Skeletal muscle tissue (tissue), 4 donors: Measurements from ENCODE around the gene DALRD3. TPM values are rescaled to one million over a fixed set of nuclear protein-coding genes. Genes with fewer than 3 reads are reported as not detected.
A peak's percentile ranks its signal among the peaks of the same experiment; 100 is the strongest.

ENCODE experiments used
- H3K27ac ChIP-seq: one replicate; pipeline ENCODE4 v1.7.0; 2013; ENCODE audit warnings: mild to moderate bottlenecking, low read depth, low read length, inconsistent platforms
- H3K27me3 ChIP-seq, 3 donors: one replicate each; pipeline ENCODE4 v1.7.0; 2013; ENCODE audit warnings: low read length in 3 of 3; ENCODE audit not compliant: control insufficient read depth in 3 of 3, insufficient read depth in 3 of 3
- H3K36me3 ChIP-seq, 3 donors: one replicate each; pipeline ENCODE4 v1.7.0; 2013; ENCODE audit warnings: low read length in 3 of 3; ENCODE audit not compliant: control insufficient read depth in 3 of 3, insufficient read depth in 3 of 3
- H3K4me1 ChIP-seq, 3 donors: one replicate each; pipeline ENCODE4 v1.7.0; 2013; ENCODE audit warnings: low read length in 3 of 3, mild to moderate bottlenecking in 3 of 3; ENCODE audit not compliant: control insufficient read depth in 3 of 3, insufficient read depth in 3 of 3
- H3K4me3 ChIP-seq, 3 donors: one replicate each; pipeline ENCODE4 v1.7.0; 2013; ENCODE audit warnings: low read length in 3 of 3
- H3K9ac ChIP-seq, 3 donors: one replicate each; pipeline ENCODE4 v1.7.0; 2013; ENCODE audit warnings: low read length in 3 of 3, mild to moderate bottlenecking in 3 of 3, moderate library complexity in 2 of 3, low read depth in 1 of 3
- H3K9me3 ChIP-seq, 3 donors: one replicate each; pipeline ENCODE4 v1.7.0; 2013; ENCODE audit warnings: low read length in 3 of 3; ENCODE audit not compliant: control insufficient read depth in 3 of 3
- total RNA-seq: library from RNA; depleted of rRNA; stranded (reverse); fragments of >200 nt; gene quantifications from one replicate; pipeline ENCODE4 v1.2.3, GENCODE V29; 2014
- donor health status: Osteomylitis.

Gene DALRD3
- total RNA-seq, 1 donor from 2014 or later: 27.7 TPM

DNA sequence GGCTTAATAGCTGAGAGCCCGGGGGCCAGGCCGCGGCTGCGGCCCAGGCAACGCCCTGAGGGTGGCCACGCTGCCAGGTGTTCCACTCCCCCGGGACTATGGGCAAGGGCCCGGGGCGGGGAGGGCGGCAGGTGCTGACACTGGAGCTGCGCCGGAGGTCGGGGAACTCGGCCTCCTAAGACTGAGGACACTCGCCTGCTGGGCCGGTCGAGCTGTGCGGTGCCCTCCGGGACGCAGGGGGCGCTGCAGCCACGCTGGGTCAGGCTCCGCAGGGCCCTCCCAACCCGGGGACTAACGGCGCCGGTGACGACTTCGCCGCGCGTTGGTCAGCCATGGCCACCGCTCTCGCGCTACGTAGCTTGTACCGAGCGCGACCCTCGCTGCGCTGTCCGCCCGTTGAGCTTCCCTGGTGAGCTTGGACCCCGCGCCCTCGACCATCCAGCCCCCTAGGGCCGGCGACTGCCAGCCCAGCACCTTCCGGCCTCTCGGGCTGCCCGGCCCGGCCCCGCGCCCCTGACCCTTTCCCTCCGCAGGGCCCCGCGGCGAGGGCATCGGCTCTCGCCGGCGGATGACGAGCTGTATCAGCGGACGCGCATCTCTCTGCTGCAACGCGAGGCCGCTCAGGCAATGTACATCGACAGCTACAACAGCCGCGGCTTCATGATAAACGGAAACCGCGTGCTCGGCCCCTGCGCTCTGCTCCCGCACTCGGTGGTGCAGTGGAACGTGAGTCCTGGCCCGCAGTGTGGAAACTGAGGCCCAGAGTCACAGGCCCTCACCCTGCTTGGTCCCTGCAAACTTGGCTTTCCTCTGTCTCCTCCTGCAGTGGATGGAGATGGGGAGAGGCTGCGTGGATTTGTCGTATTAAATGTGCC, 3.7 kb upstream of the DALRD3 start, which contains the start of gene NDUFAF3:
Gene NDUFAF3 (plus strand): TSS at position 309 of the 875 bp plus-strand sequence. CDS start 24 bp downstream, at position 333.
- Histone ChIP-seq H3K9ac (peak within 1 kb of the TSS; percentile 97 to 99 (median 99)), H3K4me3 (peak within 1 kb of the TSS; percentile 98 to 99 (median 98)), H3K27me3 (no peaks in the 10 kb centered on the region), H3K9me3 (no peaks in the 10 kb centered on the region), H3K36me3 (peaks cover 34 to 46% (median 42%) of the 10 kb centered on the region in 3 donors), H3K27ac (peak within 1 kb of the TSS; percentile 99), H3K4me1 (peaks cover 45 to 77% (median 60%) of the 10 kb centered on the region in 3 donors)

- Histone ChIP-seq H3K4me1 (peaks cover 46 to 70% (median 60%) of the 10 kb centered on the region in 3 donors), H3K27me3 (no peaks in the 10 kb centered on the region), H3K36me3 (peaks cover 36 to 44% (median 38%) of the 10 kb centered on the region in 3 donors), H3K9me3 (no peaks in the 10 kb centered on the region), H3K27ac (peak overlapping the region; percentile 99), H3K4me3 (peak overlapping the region; percentile 98 to 99 (median 98)), H3K9ac (peak overlapping the region; percentile 97 to 99 (median 99))
Measured at GRCh38 chr3:49021213-49021812, 2.9 kb upstream of the DALRD3 start.

DNA sequence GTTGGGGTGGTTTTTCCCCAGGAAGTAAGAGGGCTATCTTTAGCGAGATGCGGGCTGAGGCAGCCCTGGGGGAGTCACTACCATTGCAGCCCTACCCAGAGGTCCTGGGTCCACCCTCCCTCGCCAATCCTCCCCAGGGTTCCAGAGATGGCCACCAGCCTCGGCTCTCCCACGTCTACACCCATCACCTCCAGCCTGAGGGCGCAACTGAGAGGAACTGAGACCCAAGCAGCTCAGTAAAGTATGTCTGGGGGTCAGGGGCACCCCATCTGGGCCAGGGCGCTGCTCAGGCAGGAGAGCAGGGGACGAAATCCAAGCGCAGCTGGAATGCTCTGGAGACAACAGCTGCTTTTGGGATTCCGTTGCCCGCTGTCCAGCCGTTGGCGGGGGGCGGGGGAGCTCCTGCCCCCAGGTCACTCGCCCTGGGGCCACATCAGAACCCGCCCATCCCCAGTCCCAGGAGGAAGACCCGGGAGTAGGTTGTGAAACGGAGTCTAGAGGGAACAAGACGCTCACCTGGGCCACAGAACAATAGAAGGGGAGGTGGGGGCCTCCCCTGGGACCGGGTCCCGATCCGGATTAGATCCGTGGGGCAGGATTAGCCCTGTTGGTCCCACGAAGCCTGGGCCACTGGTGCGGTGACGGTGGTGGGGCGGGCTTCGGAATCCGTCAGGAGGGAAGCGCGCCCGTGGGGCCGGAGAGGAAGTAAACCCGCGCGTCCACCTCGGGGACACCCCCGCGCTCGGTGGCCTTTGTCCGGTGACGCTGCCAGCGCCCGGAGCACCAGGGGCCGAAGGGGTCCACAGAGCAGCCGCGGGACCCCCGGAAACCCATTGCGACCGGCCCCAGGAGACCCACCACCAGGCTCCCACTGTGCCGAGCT, 2.2 kb upstream of the DALRD3 start:
- Histone ChIP-seq H3K9me3 (no peaks in the 10 kb centered on the region), H3K9ac (peak overlapping the region; percentile 86 to 99 (median 99)), H3K36me3 (peaks cover 38 to 45% (median 38%) of the 10 kb centered on the region in 3 donors), H3K4me3 (peak overlapping the region; percentile 81 to 99 (median 98)), H3K27ac (peak overlapping the region; percentile 99), H3K4me1 (peaks cover 45 to 63% (median 54%) of the 10 kb centered on the region in 3 donors), H3K27me3 (no peaks in the 10 kb centered on the region)

- peak overlapping the region; percentile 86 to 99 (median 99) for H3K9ac ChIP-seq
- peaks cover 38 to 45% (median 38%) of the 10 kb centered on the region in 3 donors for H3K36me3 ChIP-seq
- peak overlapping the region; percentile 81 to 99 (median 98) for H3K4me3 ChIP-seq
- no peaks in the 10 kb centered on the region for H3K27me3 ChIP-seq
- H3K9me3 ChIP-seq: no peaks in the 10 kb centered on the region
- H3K27ac ChIP-seq: peak overlapping the region; percentile 99
- peaks cover 40 to 57% (median 49%) of the 10 kb centered on the region in 3 donors for H3K4me1 ChIP-seq
Measured at GRCh38 chr3:49019941-49020329, 1.6 kb upstream of the DALRD3 start.

DNA sequence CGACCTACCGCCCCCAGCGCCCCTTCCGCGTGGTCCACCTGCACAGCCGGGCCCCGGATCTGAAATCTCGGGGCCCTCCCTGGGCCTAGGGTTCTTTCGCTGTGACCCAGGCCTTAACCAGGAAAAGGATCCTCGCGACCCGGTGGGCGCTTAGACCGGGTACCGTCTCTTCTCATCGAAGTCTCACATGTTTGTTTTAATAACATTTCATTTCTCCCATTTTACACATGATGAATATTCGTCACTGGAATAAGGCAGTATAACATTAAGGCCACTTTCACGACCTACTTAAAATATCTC, 277 bp upstream of the DALRD3 start:
- peak overlapping the region; percentile 65 for H3K27ac ChIP-seq
- peak overlapping the region; percentile 81 to 89 (median 87) for H3K4me3 ChIP-seq
- H3K4me1 ChIP-seq: peaks cover 42 to 58% (median 53%) of the 10 kb centered on the region in 3 donors
- H3K9me3 ChIP-seq: no peaks in the 10 kb centered on the region
- peak overlapping the region; percentile 68 to 86 (median 81) for H3K9ac ChIP-seq
- no peaks in the 10 kb centered on the region for H3K27me3 ChIP-seq
- peaks cover 35 to 42% (median 36%) of the 10 kb centered on the region in 3 donors for H3K36me3 ChIP-seq

GRCh38 chr3:49017229-49017970, 980 bp downstream of the DALRD3 start:
- H3K36me3 ChIP-seq: peaks cover 32 to 38% (median 36%) of the 10 kb centered on the region in 3 donors
- no peaks in the 10 kb centered on the region for H3K9me3 ChIP-seq
- peak overlapping the region; percentile 81 to 89 (median 87) for H3K4me3 ChIP-seq
- H3K9ac ChIP-seq: peak overlapping the region; percentile 68 to 86 (median 81)
- no peaks in the 10 kb centered on the region for H3K27me3 ChIP-seq
- H3K4me1 ChIP-seq: peaks cover 44 to 59% (median 53%) of the 10 kb centered on the region in 3 donors
- H3K27ac ChIP-seq: peak overlapping the region; percentile 65

DNA sequence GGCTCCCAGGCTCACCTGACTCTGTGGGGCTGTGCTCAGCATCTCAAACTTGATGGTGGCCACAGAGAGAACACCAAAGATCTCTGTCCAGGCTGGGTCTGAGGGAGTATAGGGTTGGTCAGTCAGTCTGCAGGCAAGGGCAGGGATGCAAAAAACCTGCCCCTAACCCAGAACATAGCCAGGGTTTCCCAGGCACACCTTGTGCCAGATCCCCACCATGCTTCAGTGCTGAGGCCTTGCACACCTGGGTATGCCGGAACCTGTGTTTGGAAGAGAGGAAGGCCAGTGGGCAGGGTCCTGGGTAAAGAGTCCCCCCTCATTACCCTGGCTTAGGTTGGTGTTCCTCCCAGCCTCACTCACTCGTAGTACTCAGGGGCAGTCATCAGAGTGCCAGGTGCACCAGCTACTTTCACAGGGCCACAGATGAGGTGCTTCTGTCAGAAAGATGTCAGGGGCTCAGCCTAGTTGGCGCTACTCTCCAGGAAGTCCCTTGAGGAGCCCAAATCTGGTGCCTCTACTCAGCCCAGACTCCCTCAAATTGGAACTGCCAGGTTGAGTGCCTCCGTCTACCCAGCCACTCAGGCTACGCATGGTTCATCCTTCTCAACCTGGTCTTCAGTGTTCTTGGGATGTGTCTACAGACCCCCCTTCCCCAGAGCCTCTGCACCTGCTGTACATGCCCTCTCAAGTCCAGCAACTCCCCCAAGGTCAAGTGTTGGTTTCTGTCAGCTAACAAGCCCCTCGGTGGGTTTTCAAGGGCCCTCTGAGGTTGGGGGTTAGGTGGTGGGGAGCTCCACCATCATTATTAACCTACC, 1.8 kb downstream of the DALRD3 start:
- Histone ChIP-seq H3K27me3 (no peaks in the 10 kb centered on the region), H3K9ac (peak overlapping the region in 1 of 3 donors; percentile 25), H3K4me1 (peaks cover 48 to 60% (median 59%) of the 10 kb centered on the region in 3 donors), H3K4me3 (no peak overlapping the region), H3K27ac (no peak overlapping the region), H3K36me3 (peaks cover 36 to 42% (median 39%) of the 10 kb centered on the region in 3 donors), H3K9me3 (no peaks in the 10 kb centered on the region)

DNA sequence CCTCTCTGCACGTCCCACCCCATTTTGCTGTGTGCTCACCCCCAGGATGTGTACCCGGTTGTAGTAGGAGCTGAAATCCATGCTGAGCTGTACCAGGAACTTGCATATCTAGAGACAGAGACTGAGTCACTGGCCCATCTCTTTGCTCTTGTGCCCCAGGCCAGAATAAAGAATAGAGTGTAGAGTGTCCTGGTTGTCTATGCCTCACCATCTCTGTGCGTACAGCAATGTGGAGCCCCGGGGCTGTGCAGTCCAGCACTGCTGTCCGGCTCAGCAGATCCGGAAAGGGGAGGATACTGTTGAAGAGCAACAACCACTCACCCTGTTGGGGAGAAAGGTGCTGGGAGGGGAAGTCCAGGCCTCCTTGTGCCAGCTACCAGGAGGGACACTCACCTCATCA, 2.6 kb downstream of the DALRD3 start:
- no peaks in the 10 kb centered on the region for H3K27me3 ChIP-seq
- no peak overlapping the region for H3K4me3 ChIP-seq
- H3K9me3 ChIP-seq: no peaks in the 10 kb centered on the region
- peaks cover 48 to 61% (median 61%) of the 10 kb centered on the region in 3 donors for H3K4me1 ChIP-seq
- no peak overlapping the region for H3K9ac ChIP-seq
- no peak overlapping the region for H3K27ac ChIP-seq
- peaks cover 36 to 42% (median 39%) of the 10 kb centered on the region in 3 donors for H3K36me3 ChIP-seq
